Fibroblast of pulmonary artery (primary cell): Measurements from ENCODE around the gene SORCS1.

ENCODE experiments used
- DNase-seq: peaks from one replicate; pipeline ENCODE4 v3.0.0-alpha.2; 2010; ENCODE audit warnings: low read depth
- H3K4me3 ChIP-seq: replicated peaks from 2 replicates; pipeline ENCODE4 v1.5.1; 2011; ENCODE audit warnings: low read depth, mild to moderate bottlenecking, control low read depth, low read length, moderate library complexity
- CTCF ChIP-seq: IDR thresholded peaks from 2 replicates; pipeline ENCODE4 v1.5.1; 2011; ENCODE audit warnings: mild to moderate bottlenecking, control low read depth, low read length, inconsistent platforms; ENCODE audit errors: missing control alignments

Gene SORCS1

GRCh38 chr10:107058331-107058730, 106.2 kb downstream of the SORCS1 start:
- H3K4me3 ChIP-seq, result no peak overlapping the region
- DNase-seq, result no peak
- TF ChIP-seq CTCF, result no peak

DNA sequence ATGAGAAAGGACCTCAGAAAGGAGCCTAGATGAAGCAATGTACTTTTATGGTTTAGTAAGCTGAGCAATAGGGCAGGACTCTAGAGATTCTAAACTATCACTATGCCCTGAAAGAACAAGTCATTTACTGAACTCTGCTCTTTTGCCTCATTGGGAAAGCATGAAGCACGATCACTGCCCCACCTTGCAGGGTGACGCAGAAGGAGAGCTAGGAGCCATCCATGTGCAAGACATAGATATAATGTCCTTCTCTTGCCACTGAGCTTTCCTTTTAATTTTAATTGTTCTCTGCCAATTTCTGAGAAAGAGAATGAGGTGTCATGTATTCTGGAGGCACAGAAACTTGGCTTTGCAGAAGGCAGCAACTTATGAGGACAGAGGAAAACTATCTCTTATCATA, 108.3 kb downstream of the SORCS1 start:
- TF ChIP-seq CTCF, result no peak
- DNase-seq, result no peak
- no peak overlapping the region for H3K4me3 ChIP-seq

DNA sequence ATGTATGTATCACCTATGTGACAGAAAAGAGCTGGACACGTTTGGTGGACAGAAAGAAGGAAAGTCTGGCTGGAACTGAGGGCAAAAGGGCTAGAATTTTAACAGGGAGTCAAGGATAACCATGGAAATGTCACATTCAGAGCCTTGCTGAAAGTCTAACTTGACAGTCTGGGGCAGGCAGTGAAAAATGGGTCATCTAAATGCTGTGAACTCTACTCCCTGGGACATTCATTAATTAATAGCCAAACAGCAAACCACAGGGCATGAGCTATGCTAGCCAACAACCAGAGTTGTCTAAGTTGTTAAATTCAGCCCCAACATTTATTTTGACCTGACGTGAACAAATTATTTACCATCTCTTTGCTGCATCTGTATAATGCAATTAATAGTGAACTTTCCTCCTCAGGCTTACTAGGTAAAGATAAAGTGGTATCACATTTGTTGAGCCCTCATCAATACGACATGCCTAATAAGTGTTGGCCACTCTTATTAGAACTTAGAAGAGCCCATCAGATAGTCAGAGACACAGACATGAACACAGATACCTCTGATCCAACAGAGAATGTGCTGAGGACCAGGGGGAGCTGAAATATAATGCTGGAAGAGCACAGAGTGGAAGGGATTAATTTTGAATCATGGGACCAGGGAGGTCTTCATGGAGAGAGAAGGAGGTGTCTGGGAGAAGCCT, 109.9 kb downstream of the SORCS1 start:
- DNase-seq, result no peak
- no peak overlapping the region for H3K4me3 ChIP-seq
- no peak for TF ChIP-seq CTCF

DNA sequence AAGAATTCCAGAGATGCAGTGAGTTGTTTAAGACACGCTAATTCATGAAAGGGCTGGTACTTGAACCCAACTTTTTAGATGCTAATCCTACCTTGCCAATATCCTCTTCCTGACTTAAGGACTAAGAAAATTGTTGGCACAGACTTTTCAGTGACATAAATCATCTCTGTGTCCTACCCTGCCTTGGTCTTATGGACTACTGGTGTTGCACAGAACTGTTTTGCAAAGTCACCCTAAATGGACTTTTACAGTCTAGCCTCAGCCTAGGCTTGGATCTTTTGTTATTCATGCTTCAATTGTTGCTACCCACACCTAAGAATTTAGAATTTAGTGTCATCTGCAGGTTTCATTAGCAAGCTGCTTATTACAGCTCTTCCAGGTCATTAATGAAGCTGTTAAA, 112.7 kb downstream of the SORCS1 start:
- DNase-seq, result no peak
- H3K4me3 ChIP-seq, result no peak overlapping the region
- TF ChIP-seq CTCF, result no peak

GRCh38 chr10:107043461-107043860, 121.0 kb downstream of the SORCS1 start:
- TF ChIP-seq CTCF, result no peak
- no peak for DNase-seq
- no peak overlapping the region for H3K4me3 ChIP-seq

DNA sequence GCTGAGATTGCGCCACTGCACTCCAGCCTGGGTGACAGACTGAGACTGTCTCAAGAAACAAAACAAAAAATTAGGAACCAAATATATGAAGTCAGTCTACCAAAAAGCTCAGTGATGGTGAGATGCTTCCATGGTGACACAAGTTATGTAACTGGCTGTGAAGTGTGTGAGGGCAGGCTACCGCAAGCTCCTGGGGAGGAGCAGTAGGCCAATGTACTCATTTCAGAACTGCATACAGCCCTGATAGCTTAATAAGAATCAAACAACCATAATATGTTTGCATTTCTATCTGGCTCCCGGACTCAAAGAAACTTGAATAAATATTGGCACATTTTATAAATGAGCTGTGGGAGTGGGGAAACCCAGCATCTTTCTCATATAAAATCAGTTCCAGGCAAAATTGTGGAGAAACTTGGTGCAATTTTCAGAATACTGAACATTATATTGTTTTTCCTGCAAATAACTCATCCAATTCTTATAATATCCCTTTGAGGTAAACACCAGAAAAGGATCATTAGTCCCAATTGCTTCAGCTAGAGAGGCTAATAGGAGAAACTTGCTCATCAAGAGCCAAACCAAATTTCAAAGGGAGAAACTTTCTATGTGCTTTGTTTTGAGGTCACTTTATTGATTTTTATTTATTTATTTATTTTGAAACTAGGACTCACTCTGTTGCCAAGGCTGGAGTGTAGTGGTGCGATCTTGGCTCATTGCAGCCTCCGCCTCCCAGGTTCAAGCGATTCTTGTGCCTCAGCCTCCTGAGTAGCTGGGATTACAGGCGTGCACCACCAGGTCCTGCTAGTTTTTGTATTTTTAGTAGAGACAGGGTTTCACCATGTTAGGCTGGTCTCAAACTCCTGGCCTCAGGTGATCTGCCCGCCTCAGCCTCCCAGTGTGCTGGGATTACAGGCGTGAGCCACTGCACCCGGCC, 127.0 kb downstream of the SORCS1 start:
- H3K4me3 ChIP-seq, result no peak overlapping the region
- TF ChIP-seq CTCF, result no peak
- no peak for DNase-seq
